ENCODE results near the gene STK32B. TPM values are rescaled to one million over a fixed set of nuclear protein-coding genes. Genes with fewer than 3 reads are reported as not detected.

The STK32B gene
- total and polyA plus RNA-seq, 9 of the 15 experiments (the other 6 are each of a cell fraction or from before 2014, with no cell fraction given) = 0.03 to 0.20 (median 0.07) TPM; not detected in 2

- BruUV-seq (replicated peaks) = no TSS peak
- WGBS (ENCODE audit: insufficient coverage, low coverage, missing lambda C conversion rate) = 0% methylated on average over 5 of the region's 5 CpGs
- Histone ChIP-seq H3K4me2 (ENCODE audit: insufficient read depth, low read length) (no peak overlapping the region), H3K4me1 (replicated peaks in 1 of 2; ENCODE audit: control insufficient read depth in 2 of 2, insufficient read depth in 2 of 2, low read length in 2 of 2) (no peaks in the 10 kb centered on the region), H3K4me3 (no peak overlapping the region), H3K9me3 (replicated peaks; ENCODE audit: control insufficient read depth, insufficient read depth, low read depth, low read length) (no peaks in the 10 kb centered on the region), H3K9ac (ENCODE audit: insufficient read depth in 1 of 2, low read depth in 2 of 2, low read length in 2 of 2) (no peak overlapping the region), H3K27ac (ENCODE audit: extremely low read depth, low read depth, low read length) (no peak overlapping the region), H4K20me1 (replicated peaks; ENCODE audit: control insufficient read depth, insufficient read depth, low read length) (no peaks in the 10 kb centered on the region), H3K27me3 (ENCODE audit: control insufficient read depth in 2 of 2, insufficient read depth in 2 of 2, low read length in 2 of 2) (no peaks in the 10 kb centered on the region; a peak in 1 of 5 replicates), H2AFZ (ENCODE audit: low read depth, low read length) (no peak overlapping the region), H3K9me1 (ENCODE audit: control insufficient read depth, insufficient read depth, low read length) (no peaks in the 10 kb centered on the region), H3K36me3 (ENCODE audit: control insufficient read depth, insufficient read depth, low read length) (no peaks in the 10 kb centered on the region), H3K79me2 (ENCODE audit: control insufficient read depth, insufficient read depth, low read length) (no peaks in the 10 kb centered on the region)
- in situ Hi-C loops (cut with MboI) (no loop called here), intact Hi-C loops (cut with micrococcal nuclease) (no loop called here)
- CTCF ChIA-PET (ENCODE audit: low intra/inter-chr PET ratio) = no interaction called here
- POLR2A ChIA-PET = interaction anchor here (1.1 kb wide), 1 partner anchor 83 kb away, joined by 3 read pairs; no protein-coding TSS in a partner anchor
- no peak for FAIRE-seq
- ATAC-seq = no peak
- DNase-seq (ENCODE audit: extremely low read depth in 1 of 4, low spot score in 3 of 4) = no peak
- TF ChIP-seq FOXK2 (conservative IDR thresholded peaks at IDR 0.05 in 1 of 2, IDR thresholded peaks at IDR 0.05 in 1 of 2; ENCODE audit: low read depth in 2 of 2) (no peak), NCOR1 (IDR thresholded peaks at IDR 0.05) (no peak), ZNF184 (CRISPR knock-in tag; IDR thresholded peaks at IDR 0.05) (no peak), SIX5 (IDR thresholded peaks at IDR 0.05; ENCODE audit: borderline replicate concordance in 1 of 2, insufficient read depth in 1 of 2, low read depth in 1 of 2, low read length in 2 of 2) (no peak), EGR1 (conservative IDR thresholded peaks at IDR 0.05) (no peak), TCF7L2 (IDR thresholded peaks at IDR 0.05; ENCODE audit: low read depth, low read length) (no peak), ZNF217 (CRISPR knock-in tag; IDR thresholded peaks at IDR 0.05) (no peak), BDP1 (IDR thresholded peaks at IDR 0.05; ENCODE audit: insufficient read depth, insufficient read length) (no peak), USF2 (CRISPR knock-in tag; IDR thresholded peaks at IDR 0.05) (no peak), CUX1 (CRISPR knock-in tag; IDR thresholded peaks at IDR 0.05) (no peak), ZNF592 (IDR thresholded peaks at IDR 0.05) (no peak), ZKSCAN3 (CRISPR knock-in tag; IDR thresholded peaks at IDR 0.05) (no peak), MTA1 (IDR thresholded peaks at IDR 0.05; ENCODE audit: borderline replicate concordance) (no peak)
Observed at GRCh38 chr4:5544762-5545161, 493.5 kb downstream of the STK32B start.
